Smooth muscle cell (in vitro differentiated cells): ENCODE results near the gene PCTP. TPM values are rescaled to one million over a fixed set of nuclear protein-coding genes. Genes with fewer than 3 reads are reported as not detected.

Experiments
- DNase-seq: peaks from one replicate; lab custom pipeline; 2025; ENCODE audit not compliant: unreplicated experiment; lab: John Stamatoyannopoulos, UW
- H2AFZ ChIP-seq: fragments of 200-600 bp; sonication (generic); 2 replicates; pipeline ENCODE4 v1.6.0; 2016; ENCODE audit warnings: antibody characterized with exemption, low read depth, mild to moderate bottlenecking
- H3F3A ChIP-seq: fragments of 200-600 bp; sonication (generic); 2 replicates; pipeline ENCODE4 v1.6.0; 2017; ENCODE audit warnings: antibody characterized with exemption, low read depth
- H3K27ac ChIP-seq: fragments of 200-600 bp; sonication (generic); 2 replicates; pipeline ENCODE4 v1.5.1; 2016; ENCODE audit warnings: low read depth, mild to moderate bottlenecking
- H3K27me3 ChIP-seq: fragments of 200-600 bp; sonication (generic); 2 replicates; pipeline ENCODE4 v1.6.1; 2016; ENCODE audit warnings: low read depth, mild to moderate bottlenecking
- H3K36me3 ChIP-seq: fragments of 200-600 bp; sonication (generic); 2 replicates; pipeline ENCODE4 v1.5.1; 2016; ENCODE audit warnings: low read depth
- H3K4me1 ChIP-seq: fragments of 200-600 bp; sonication (generic); 2 replicates; pipeline ENCODE4 v1.5.1; 2016; ENCODE audit warnings: low read depth
- H3K4me2 ChIP-seq: fragments of 200-600 bp; sonication (generic); 2 replicates; pipeline ENCODE4 v1.6.0; 2016; ENCODE audit warnings: mild to moderate bottlenecking
- H3K4me3 ChIP-seq: fragments of 200-600 bp; sonication (generic); 2 replicates; pipeline ENCODE4 v1.5.1; 2016; ENCODE audit warnings: mild to moderate bottlenecking
- H3K79me2 ChIP-seq: fragments of 200-600 bp; sonication (generic); 2 replicates; pipeline ENCODE4 v1.6.0; 2016; ENCODE audit warnings: low read depth, mild to moderate bottlenecking
- H3K9ac ChIP-seq: fragments of 200-600 bp; sonication (generic); 2 replicates; pipeline ENCODE4 v1.6.0; 2016; ENCODE audit warnings: low read depth
- H3K9me3 ChIP-seq: fragments of 200-600 bp; sonication (generic); replicated peaks from 2 replicates; pipeline ENCODE4 v1.5.1; 2016; ENCODE audit warnings: low read depth
- H4K20me1 ChIP-seq: fragments of 200-600 bp; sonication (generic); 2 replicates; pipeline ENCODE4 v1.6.0; 2016; ENCODE audit warnings: low read depth
- WGBS: methylation state at CpG from one replicate; pipeline ENCODE4 v1.1.7; 2016; ENCODE audit warnings: low lambda C conversion rate; 5-methylcytosine and 5-hydroxymethylcytosine counted together
- polyA plus RNA-seq: library from polyadenylated mRNA; unstranded; fragments of >200 nt; fragmentation: Nextera tagmentation; extraction: Ambion mirVana; gene quantifications from 2 replicates; pipeline ENCODE4 v1.2.1, GENCODE V29; 2016
- total RNA-seq: library from RNA; depleted of rRNA; stranded (reverse); fragments of >200 nt; gene quantifications from 2 replicates; pipeline ENCODE4 v1.2.3, GENCODE V29; 2014
- TF ChIP-seq, protein P1 (sequence below): fragments of 200-600 bp; sonication (generic); IDR thresholded peaks from 2 replicates; pipeline ENCODE4 v1.5.1; 2017; ENCODE audit warnings: borderline replicate concordance, mild to moderate bottlenecking, antibody characterized with exemption; ENCODE audit not compliant: insufficient read depth, poor library complexity, severe bottlenecking

PCTP gene
- total and polyA plus RNA-seq, 2 experiments from 2014 or later, result 14.4 to 15.1 TPM

DNA sequence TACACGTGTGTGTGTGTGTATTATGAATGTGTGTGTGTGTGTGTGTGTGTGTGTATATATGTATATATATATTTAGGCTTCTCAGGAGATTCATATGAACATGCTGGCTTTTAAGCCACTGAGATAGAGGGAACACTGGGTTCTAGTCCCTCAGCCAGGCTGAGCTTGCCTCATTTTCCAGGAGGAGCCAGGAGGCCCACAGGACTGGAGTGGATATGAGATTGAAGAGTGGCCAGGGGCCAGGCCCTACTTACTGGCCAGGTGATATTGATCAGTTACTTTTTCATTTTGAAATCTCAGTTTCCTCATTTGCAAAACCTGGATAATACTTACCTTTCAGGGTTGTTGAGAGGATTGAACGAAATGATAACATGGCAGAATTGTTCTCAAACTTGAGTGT, 5.8 kb downstream of the PCTP start:
- H3K4me2 ChIP-seq, result no peak overlapping the region
- H3K4me1 ChIP-seq, result peaks cover 9% of the 10 kb centered on the region
- no peaks in the 10 kb centered on the region for H3K9me3 ChIP-seq
- no peaks in the 10 kb centered on the region for H3K36me3 ChIP-seq
- no peak overlapping the region for H3K27ac ChIP-seq
- no peak overlapping the region for H3K4me3 ChIP-seq
- 97% methylated on average over 2 of the region's 2 CpGs for WGBS
- H3F3A ChIP-seq, result no peaks in the 10 kb centered on the region
- DNase-seq, result no peak
- no peak overlapping the region for H3K9ac ChIP-seq
- H2AFZ ChIP-seq, result no peak overlapping the region
- H4K20me1 ChIP-seq, result peaks cover 68% of the 10 kb centered on the region
- H3K27me3 ChIP-seq, result no peaks in the 10 kb centered on the region
- TF ChIP-seq, protein P1, sequence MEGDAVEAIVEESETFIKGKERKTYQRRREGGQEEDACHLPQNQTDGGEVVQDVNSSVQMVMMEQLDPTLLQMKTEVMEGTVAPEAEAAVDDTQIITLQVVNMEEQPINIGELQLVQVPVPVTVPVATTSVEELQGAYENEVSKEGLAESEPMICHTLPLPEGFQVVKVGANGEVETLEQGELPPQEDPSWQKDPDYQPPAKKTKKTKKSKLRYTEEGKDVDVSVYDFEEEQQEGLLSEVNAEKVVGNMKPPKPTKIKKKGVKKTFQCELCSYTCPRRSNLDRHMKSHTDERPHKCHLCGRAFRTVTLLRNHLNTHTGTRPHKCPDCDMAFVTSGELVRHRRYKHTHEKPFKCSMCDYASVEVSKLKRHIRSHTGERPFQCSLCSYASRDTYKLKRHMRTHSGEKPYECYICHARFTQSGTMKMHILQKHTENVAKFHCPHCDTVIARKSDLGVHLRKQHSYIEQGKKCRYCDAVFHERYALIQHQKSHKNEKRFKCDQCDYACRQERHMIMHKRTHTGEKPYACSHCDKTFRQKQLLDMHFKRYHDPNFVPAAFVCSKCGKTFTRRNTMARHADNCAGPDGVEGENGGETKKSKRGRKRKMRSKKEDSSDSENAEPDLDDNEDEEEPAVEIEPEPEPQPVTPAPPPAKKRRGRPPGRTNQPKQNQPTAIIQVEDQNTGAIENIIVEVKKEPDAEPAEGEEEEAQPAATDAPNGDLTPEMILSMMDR, result no peak
- H3K79me2 ChIP-seq, result peaks cover 84% of the 10 kb centered on the region

DNA sequence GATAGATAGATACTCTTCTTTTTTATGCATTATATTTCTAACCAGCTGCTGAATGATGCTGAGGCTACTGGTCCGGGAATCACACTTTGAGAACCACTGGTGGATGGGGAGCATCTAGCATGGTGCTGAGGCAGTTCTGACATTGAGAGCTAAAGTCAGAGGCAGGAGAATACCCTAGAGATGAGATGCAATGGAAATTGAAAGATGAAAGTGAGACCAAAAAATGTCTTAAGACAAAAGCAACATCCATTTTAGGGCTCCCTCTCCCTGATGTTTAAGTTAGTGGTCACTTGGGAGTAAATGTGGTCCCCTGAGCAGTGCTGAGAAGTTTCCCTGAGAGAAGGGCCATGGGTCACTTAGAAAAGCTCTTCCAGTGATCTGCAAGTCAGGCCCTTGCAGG, 6.8 kb downstream of the PCTP start:
- H3K4me2 ChIP-seq, result no peak overlapping the region
- peaks cover 78% of the 10 kb centered on the region for H4K20me1 ChIP-seq
- H3K27ac ChIP-seq, result no peak overlapping the region
- H3K4me1 ChIP-seq, result no peaks in the 10 kb centered on the region
- DNase-seq, result no peak
- H3K9me3 ChIP-seq, result no peaks in the 10 kb centered on the region
- WGBS, result 93% methylated on average over 1 of the region's 1 CpG
- no peaks in the 10 kb centered on the region for H3K27me3 ChIP-seq
- H3K4me3 ChIP-seq, result no peak overlapping the region
- no peak overlapping the region for H2AFZ ChIP-seq
- H3K36me3 ChIP-seq, result no peaks in the 10 kb centered on the region
- H3K9ac ChIP-seq, result no peak overlapping the region
- peaks cover 84% of the 10 kb centered on the region for H3K79me2 ChIP-seq
- no peaks in the 10 kb centered on the region for H3F3A ChIP-seq
- TF ChIP-seq, protein P1, result no peak

DNA sequence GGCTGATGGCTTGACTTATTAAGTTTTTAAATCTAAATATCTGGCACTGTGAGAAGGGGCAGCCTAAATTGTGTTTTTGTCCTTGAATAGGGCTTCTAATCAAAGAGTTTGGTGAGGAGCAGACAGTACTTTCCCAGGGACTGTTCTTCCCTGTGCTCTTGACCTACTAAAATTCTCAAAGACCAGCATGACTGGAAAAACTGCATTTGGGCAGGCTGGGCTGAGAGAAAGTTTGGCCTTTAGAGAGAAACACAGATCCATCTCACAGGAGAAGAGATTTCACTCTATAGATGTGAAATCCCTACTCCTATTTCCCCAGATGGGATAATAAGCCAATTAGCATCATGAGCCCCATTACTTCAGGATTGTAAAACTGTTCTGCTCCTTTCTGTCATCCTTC, 7.3 kb downstream of the PCTP start:
- Histone ChIP-seq H3F3A (no peaks in the 10 kb centered on the region), H3K9me3 (no peaks in the 10 kb centered on the region), H3K4me3 (no peak overlapping the region), H3K36me3 (no peaks in the 10 kb centered on the region), H3K27ac (no peak overlapping the region), H4K20me1 (peaks cover 79% of the 10 kb centered on the region), H3K4me2 (no peak overlapping the region), H3K27me3 (no peaks in the 10 kb centered on the region), H3K4me1 (no peaks in the 10 kb centered on the region), H2AFZ (no peak overlapping the region), H3K79me2 (peaks cover 84% of the 10 kb centered on the region), H3K9ac (no peak overlapping the region)
- TF ChIP-seq, protein P1, result no peak
- no peak for DNase-seq

DNA sequence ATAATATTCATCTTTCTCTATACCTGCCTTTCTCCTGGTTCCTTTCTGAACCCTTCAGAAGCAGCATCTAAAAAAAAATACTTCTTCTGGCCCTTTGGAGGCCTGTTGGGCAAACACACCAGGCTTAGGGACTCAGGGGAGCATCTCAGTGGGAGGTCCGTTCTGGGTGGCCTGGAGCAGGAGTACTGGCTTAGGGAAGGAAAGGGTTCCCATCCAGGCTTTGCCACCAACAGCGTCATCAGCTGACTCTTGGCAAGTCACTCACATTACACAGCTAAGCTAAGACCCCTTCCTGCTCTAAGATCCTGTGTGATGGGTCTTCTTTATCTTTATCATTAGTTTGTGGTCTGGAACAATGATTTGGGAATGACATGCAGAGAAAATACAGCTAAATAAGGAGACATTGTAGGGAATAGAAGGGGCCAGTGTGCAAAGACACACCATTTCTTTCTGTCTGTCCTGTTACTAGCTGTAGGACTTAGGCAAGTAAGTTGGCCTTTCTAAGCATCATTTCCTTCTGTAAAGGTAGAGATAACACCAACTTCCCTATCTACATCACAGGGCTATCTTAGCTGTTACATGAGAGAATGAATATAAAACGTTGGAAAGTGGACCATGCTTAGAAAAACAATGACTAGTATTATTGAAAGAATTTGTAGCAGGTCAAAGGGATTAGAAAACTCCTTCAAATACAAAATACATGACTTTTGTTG, 9.9 kb downstream of the PCTP start:
- no peak overlapping the region for H3K27ac ChIP-seq
- WGBS, result 69% methylated on average over 3 of the region's 3 CpGs
- H4K20me1 ChIP-seq, result peaks cover 70% of the 10 kb centered on the region
- no peak overlapping the region for H3K9ac ChIP-seq
- no peak overlapping the region for H3K4me3 ChIP-seq
- TF ChIP-seq, protein P1, result no peak
- DNase-seq, result no peak
- no peak overlapping the region for H3K4me2 ChIP-seq
- no peaks in the 10 kb centered on the region for H3K27me3 ChIP-seq
- H3K79me2 ChIP-seq, result peaks cover 83% of the 10 kb centered on the region
- no peaks in the 10 kb centered on the region for H3F3A ChIP-seq
- H3K4me1 ChIP-seq, result no peaks in the 10 kb centered on the region
- H2AFZ ChIP-seq, result no peak overlapping the region
- no peaks in the 10 kb centered on the region for H3K36me3 ChIP-seq
- no peaks in the 10 kb centered on the region for H3K9me3 ChIP-seq
